HK-2 (cell line): Measurements from ENCODE around the gene DHRS7B.
A peak's percentile ranks its signal among the peaks of the same experiment; 100 is the strongest.
"Not testable (repeated sequence)": the region's sequence is repeated elsewhere in the genome, so short reads cannot be mapped to it uniquely, and the experiment has no call there.

Source experiments
- DNase-seq: peaks from one replicate; pipeline ENCODE4 v3.0.0-alpha.2; 2018; ENCODE audit not compliant: unreplicated experiment

DHRS7B gene

GRCh38 chr17:21126645-21127508, at the start of gene DHRS7B:
DHRS7B (plus strand) TSS chr17:21126964; CDS start chr17:21126972, 8 bp downstream.
- DNase-seq, result peak; percentile 99

GRCh38 chr17:21077281-21077680, 49.5 kb upstream of the DHRS7B start:
- DNase-seq, result no peak

GRCh38 chr17:21078016-21078780, 48.6 kb upstream of the DHRS7B start:
- DNase-seq, result no peak

GRCh38 chr17:21079196-21079595, 47.6 kb upstream of the DHRS7B start:
- no peak for DNase-seq

- DNase-seq, result no peak
Measured at GRCh38 chr17:21082001-21082436, 44.7 kb upstream of the DHRS7B start.

GRCh38 chr17:21085280-21085679, 41.5 kb upstream of the DHRS7B start:
- DNase-seq, result not testable (repeated sequence)

GRCh38 chr17:21085707-21086106, 41.1 kb upstream of the DHRS7B start:
- no peak for DNase-seq

GRCh38 chr17:21089145-21089544, 37.6 kb upstream of the DHRS7B start:
- DNase-seq, result no peak

- DNase-seq, result no peak
Measured at GRCh38 chr17:21089933-21090901, 36.5 kb upstream of the DHRS7B start.

GRCh38 chr17:21090902-21091618, 35.7 kb upstream of the DHRS7B start:
- DNase-seq, result no peak

GRCh38 chr17:21094298-21094704, 32.5 kb upstream of the DHRS7B start:
- DNase-seq, result no peak

GRCh38 chr17:21095735-21096134, 31.0 kb upstream of the DHRS7B start:
- DNase-seq, result no peak

GRCh38 chr17:21096874-21097273, 29.9 kb upstream of the DHRS7B start:
- no peak for DNase-seq

- peak; percentile 73 for DNase-seq
Measured at GRCh38 chr17:21098934-21099689, 27.7 kb upstream of the DHRS7B start.

- no peak for DNase-seq
Measured at GRCh38 chr17:21100636-21101035, 26.1 kb upstream of the DHRS7B start.

- DNase-seq, result no peak
Measured at GRCh38 chr17:21104608-21105007, 22.2 kb upstream of the DHRS7B start.

- DNase-seq, result no peak
Measured at GRCh38 chr17:21105064-21105894, 21.5 kb upstream of the DHRS7B start.

GRCh38 chr17:21106316-21106715, 20.4 kb upstream of the DHRS7B start:
- no peak for DNase-seq

- not testable (repeated sequence) for DNase-seq
Measured at GRCh38 chr17:21107067-21107650, 19.6 kb upstream of the DHRS7B start.
